GM19455 (cell line): Measurements from ENCODE around the gene CEND1.

Experiments
- ATAC-seq: cut with Tn5 transposase; IDR thresholded peaks from one replicate; pipeline ENCODE4 v1.9.1; 2021; ENCODE audit not compliant: unreplicated experiment

The CEND1 gene

GRCh38 chr11:813072-813455, 23.2 kb upstream of the CEND1 start:
- ATAC-seq, result no peak

- ATAC-seq, result no peak
Measured at GRCh38 chr11:812390-812789, 22.5 kb upstream of the CEND1 start.

GRCh38 chr11:811446-812245, 21.8 kb upstream of the CEND1 start:
- no peak for ATAC-seq

DNA sequence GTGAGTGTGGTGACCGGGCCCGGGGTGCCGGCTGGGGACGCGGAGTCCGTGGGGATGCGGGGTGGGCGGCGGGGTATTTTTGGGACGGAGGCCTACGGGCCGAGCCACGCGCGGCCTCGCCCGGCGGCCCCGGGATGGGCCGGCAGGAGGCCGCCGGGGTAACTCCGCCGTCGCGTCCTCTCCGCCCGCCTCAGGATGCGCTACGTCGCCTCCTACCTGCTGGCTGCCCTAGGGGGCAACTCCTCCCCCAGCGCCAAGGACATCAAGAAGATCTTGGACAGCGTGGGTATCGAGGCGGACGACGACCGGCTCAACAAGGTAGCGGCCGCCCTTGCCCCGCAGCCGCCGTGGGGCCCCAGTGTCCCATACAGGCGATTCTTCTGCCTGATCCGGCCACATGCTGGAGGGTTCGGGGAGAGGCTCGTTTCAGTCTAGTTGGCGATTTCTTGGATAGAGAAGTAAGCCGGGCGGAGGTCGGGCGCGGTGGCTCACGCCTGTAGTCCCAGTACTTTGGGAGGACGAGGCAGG, 20.2 kb upstream of the CEND1 start:
- peak; percentile 2 for ATAC-seq

DNA sequence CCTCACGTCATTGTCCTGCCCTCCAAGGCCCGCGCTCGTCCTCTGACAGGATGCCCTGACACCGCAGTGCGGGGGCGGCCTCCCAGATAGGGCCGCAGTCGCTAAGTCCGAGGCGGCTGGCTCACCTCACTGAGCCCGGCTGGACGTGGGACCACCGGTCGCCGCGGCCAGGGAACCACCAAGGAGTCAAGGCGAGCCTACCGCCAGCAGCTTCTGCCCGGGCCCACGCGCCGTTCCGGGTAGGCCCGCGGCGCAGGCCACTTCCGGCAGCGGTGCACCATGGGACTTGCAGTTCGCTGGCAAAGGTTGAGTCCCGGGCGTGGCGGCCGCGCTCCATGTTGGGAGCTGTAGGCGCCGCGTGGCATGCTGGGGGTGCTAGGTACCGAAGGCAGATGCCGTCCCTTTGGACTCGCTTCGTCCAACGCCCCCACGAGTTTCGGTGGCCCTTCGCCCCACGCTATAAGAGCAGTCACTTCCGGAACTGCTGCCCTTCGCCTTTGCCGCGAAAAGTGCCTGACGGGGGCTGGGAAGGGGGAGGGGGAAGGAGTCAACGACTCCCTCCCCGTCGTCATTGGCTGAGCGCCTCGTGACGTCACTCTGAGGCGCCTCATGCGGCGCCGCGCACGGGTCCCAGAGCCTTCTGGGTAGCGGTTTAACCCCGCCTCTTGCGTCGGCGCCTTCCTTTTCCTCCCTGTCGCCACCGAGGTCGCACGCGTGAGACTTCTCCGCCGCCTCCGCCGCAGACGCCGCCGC, 19.6 kb upstream of the CEND1 start, which contains the start of gene RPLP2:
Gene RPLP2, plus strand, starts transcription at position 681 of the 753 bp plus-strand sequence. CDS start 268 bp downstream, outside the sequence.
- ATAC-seq, result peak; percentile 70

- no peak for ATAC-seq
Measured at GRCh38 chr11:808427-809286, 18.8 kb upstream of the CEND1 start.

- ATAC-seq, result no peak
Measured at GRCh38 chr11:804599-804964, 14.7 kb upstream of the CEND1 start.

DNA sequence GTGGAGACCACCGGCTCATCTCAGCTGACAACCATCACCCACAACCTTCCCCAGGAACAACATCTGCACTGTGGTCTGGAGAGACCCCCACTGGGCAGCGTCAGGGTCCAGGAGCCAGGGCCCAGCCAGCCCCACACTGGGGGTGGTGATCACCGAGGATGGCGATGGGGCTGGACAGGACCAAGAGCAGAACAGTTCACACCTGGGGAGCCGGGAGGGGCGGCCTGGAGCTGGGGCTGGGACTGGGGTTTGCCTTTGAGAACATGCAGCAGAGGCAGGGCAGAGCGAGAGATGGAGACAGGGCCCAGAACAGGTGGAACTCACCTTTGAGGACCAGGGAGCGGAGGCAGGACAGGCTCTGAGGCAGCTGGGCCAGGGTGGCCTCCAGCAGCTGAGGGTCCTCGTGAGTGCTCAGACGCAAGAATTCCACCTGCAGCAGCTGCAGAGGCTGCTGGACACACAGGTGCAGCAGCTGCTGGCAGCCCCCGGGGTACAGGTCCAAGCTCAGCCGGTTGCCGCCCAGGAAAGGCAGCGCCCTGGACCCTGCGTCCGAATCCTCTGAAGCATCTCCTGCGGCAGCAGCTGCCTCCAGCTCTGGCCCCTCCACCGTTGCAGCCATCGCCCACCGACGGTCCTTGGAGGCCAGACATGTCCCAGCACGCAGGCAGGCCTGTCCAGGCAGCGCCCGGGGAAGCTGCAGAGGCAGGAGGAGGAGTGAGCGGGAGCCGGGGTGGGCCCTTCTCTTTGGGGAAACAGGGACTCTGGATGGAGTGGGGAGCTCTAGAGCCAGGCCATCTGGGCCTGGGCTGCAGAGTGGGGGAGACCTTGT, 14.1 kb upstream of the CEND1 start:
- no peak for ATAC-seq

DNA sequence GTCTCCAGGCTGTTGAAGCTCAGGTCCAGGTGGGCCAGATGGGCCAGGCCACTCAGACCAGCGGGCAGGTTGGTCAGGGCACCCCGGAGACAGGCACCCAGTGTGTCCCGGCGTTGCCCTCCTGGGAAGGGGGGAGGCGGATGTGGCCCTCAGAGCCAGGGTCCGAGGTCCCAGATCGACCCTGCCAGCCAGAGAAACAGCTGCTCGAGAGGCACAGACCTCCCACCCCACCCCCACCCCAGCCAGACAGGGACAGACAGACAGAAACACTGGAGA, 13.5 kb upstream of the CEND1 start:
- no peak for ATAC-seq

GRCh38 chr11:802693-803466, 13.0 kb upstream of the CEND1 start:
- no peak for ATAC-seq

GRCh38 chr11:802018-802617, 12.2 kb upstream of the CEND1 start:
- no peak for ATAC-seq

DNA sequence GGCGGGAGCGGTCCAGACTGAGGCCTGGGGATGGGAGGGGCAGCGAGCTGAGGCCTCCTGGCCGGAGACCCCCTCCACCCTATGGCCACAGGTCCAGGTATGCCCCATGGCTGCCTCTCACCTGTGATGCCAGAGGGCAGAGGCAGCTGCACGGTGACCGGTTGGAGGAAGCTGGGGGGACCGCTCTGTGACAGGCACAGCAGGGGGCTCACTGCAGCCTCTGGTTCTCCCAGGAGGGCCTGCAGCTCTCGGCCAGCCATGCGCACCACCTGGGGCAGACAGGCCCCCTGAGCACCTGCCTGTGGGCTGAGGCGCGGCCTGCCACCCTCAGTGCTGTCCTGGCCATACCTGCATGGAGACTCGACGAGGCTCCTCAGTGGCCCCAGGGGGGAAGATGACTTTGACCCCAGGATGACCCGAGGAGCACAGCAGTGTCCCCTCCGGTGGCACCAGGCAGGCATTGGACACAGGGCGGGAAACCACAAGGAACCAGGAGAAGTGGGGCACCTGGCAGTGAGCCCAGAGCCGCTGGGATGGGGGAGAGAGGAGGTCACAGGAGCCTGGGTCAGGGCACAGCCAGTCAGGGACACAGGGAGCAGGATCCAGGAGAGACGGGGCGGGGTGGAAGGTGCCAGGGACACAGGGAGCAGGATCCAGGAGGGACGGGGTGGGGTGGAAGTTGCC, 11.3 kb upstream of the CEND1 start:
- no peak for ATAC-seq

DNA sequence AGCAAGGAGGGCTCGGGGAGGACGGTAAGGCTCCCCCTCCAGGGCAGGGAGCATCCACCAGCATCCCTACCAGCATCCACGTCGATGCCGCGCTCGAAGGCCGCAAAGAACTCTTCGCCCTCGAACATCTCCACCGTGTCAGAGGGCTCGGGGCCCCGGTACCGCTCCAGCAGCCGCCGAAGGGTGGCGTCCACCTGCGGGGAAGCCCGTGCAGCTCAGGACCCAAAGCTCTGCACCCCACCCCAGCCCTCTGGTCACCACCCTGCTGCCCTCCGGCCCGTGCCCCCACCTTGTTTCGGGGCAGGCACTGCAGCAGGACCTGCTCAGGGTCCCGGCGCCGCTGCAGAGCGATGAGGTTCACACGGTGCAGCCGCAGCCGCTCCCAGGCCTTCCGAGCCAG, 10.6 kb upstream of the CEND1 start:
- ATAC-seq, result no peak

DNA sequence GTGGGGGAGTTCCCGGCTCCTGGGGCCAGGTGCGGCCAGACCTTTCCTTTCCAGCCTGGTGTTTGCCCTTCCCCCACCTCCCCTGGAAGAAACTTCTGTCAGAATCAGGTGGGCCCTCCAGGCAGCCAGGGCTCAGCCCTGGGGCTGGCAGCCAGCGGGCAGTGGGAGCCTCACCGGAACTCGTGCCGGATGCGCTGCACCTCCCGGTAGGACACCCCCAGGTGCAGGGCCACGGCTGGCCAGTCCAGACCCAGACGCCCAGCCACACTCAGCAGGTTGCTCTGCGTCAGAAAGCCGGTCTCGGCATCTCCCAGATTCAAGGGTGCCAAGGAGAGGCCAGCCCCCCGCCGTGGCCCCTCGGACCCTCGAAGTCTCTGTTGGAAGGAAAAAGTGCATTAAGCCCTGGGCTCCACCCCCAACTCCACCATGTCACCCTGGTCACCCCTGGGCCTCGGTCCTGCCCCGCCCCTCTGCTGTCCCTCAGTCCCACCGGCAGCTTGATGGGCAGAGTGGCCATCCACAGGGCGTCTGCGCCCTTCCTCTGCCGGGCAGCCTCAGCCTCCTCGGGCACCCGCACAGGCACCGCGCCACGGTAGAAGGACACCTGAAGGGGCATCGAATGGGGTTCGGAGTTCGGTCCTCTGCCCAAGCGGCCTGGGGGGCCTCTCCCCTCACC, 9.9 kb upstream of the CEND1 start:
- no peak for ATAC-seq

DNA sequence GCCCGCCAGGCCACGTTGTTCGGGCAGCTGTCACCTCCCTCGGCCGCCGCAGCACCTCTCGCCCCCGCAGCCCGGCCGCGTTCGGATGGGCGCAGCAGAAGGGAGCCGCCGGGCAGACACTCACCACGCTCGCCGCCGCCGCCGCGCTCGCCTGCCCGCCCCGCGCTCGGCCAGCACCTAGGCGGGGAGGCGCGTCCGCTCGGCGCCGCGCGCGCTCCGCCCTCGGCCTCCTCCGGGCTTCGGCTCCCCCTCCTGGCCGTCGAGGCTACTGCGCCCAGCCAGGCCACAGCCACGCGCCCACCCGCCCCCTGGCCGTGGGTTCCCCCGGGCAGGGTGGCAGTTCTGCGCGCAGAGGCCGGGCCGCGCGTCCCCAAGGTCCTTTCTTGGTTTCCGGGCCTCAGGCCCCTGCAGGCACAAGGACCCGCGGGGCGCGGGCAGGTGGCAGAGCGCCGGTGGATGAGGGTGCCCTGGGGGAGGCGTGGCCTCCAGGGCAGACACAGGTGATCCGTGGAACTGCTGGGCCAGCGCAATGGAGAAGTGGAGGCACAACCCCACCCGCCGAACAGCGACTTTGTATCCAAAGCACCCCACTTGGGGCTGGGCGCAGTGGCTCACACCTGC, 8.3 kb upstream of the CEND1 start, which contains the start of gene SLC25A22:
Gene SLC25A22, minus strand, starts transcription at position 189 of the 621 bp plus-strand sequence. CDS start 3,275 bp downstream, outside the sequence.
- ATAC-seq, result peak; percentile 56

DNA sequence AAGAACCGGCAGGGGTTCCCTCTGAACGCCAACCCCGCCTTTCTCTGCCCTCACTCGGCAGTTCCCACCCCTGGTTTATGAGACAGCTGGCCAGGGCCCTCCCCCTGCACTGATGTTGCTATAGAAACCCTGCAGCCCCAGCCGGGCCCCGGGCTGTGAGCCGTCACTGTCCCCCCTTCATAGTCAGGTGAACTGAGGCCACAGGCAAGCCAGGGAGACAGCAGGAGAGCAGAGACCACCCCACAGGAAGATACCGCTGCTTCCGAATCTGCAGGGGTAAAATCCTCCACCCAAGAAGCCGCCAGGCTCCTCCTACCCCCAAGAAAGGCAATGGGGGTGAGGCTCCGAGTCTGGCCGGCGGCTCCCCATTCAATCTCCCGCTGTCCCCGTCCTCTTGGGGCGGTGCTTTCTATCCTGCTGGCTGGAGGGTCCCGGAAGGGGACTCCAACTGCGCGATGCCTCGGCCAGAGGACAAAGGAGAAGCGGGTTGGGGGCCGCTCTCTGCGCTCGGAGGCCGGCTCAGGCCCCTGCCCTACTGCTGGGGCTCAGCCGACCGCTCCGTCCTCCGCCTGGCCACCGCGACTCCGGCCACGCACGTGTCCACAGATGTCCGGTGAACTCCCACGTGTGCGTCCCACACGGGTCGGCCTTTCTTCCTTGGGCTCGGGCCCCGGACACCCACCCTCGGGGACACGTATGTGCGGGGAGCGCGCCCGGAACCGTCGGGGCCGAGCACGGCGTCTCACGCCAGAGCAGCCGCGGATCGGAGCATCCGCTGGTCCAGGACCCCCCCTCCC, 7.6 kb upstream of the CEND1 start:
- ATAC-seq, result peak; percentile 40
